ENCODE data around the gene IL34. TPM values are rescaled to one million over a fixed set of nuclear protein-coding genes. Genes with fewer than 3 reads are reported as not detected.
"Not testable (repeated sequence)": the region's sequence is repeated elsewhere in the genome, so short reads cannot be mapped to it uniquely, and the experiment has no call there.

The IL34 gene
- polyA plus RNA-seq, 1 of the 3 experiments (the other 2 are of a cell fraction), result 0.18 TPM

- TF ChIP-seq FOXM1 (IDR thresholded peaks at IDR 0.05; ENCODE audit: low read depth) (no peak), MXI1 (IDR thresholded peaks at IDR 0.05; ENCODE audit: low read depth, low read length) (peak; percentile 41; the same call in 1 of the 2 replicates), EP300 (IDR thresholded peaks at IDR 0.05; ENCODE audit: borderline replicate concordance in 1 of 2, low read depth in 1 of 2, low read length in 1 of 2) (peak in 1 of 2 experiments; percentile 45; a peak in 1 of 4 replicates)
Measured at GRCh38 chr16:70638814-70639792, 7.3 kb upstream of the IL34 start (continued).

DNA sequence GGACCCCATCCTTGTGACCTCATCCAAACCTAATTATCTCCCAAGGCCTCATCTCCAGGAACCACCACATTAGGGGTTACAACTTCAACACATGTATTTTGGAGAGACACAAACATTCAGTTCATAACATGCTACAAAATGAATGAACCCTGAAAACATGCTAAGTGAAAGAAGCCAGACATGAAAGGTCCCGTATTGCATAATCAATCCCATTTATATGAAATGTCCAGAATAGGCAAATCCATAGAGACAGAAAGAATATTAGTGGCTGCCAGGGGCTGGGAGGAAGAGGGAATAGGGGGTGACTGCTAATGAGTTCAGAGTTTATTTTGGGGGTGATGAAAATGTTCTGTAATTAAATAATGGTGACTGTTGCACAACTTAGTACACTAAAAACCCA is 3.7 kb upstream of the IL34 start:
- CTCF ChIA-PET, result no interaction called here
- DNase-seq, result no peak

GRCh38 chr16:70643264-70643663 is 3.1 kb upstream of the IL34 start:
- H2AFZ ChIP-seq (ENCODE audit: low read depth); CTCF ChIA-PET; H3K4me2 ChIP-seq; H3K4me3 ChIP-seq (ENCODE audit: low read depth in 2 of 2, low read length in 1 of 2); H3K9me3 ChIP-seq; H3K36me3 ChIP-seq (replicated peaks in 1 of 2; ENCODE audit: control insufficient read depth in 1 of 2, insufficient read depth in 2 of 2, low read length in 1 of 2); H3K9ac ChIP-seq; POLR2A ChIA-PET; H3F3A ChIP-seq (replicated peaks; ENCODE audit: insufficient read depth); DNase-seq; H3K27ac ChIP-seq (ENCODE audit: low read depth in 2 of 2, low read length in 1 of 2); H3K27me3 ChIP-seq (ENCODE audit: insufficient read depth); H3K79me2 ChIP-seq (ENCODE audit: insufficient read depth); H3K9me2 ChIP-seq; H4K20me1 ChIP-seq (ENCODE audit: insufficient read depth): not testable (repeated sequence)
- WGBS (ENCODE audit: low lambda C conversion rate), result 81% methylated on average over 7 of the region's 7 CpGs
- H3K4me1 ChIP-seq (ENCODE audit: control insufficient read depth in 1 of 2, insufficient read depth in 2 of 2, low read depth in 1 of 2, low read length in 1 of 2), result peaks cover 0 to 26% of the 10 kb centered on the region in 2 experiments; a peak in 1 of 4 replicates

More for the DNA sequence above, 3.7 kb upstream of the IL34 start:
- Histone ChIP-seq H3F3A (replicated peaks; ENCODE audit: insufficient read depth) (peaks cover 2% of the 10 kb centered on the region), H3K9ac (no peak overlapping the region), H3K4me1 (ENCODE audit: control insufficient read depth in 1 of 2, insufficient read depth in 2 of 2, low read depth in 1 of 2, low read length in 1 of 2) (peaks cover 0 to 25% of the 10 kb centered on the region in 2 experiments; a peak in 1 of 4 replicates), H3K4me2 (no peak overlapping the region), H3K9me2 (no peaks in the 10 kb centered on the region), H3K79me2 (ENCODE audit: insufficient read depth) (no peaks in the 10 kb centered on the region), H3K27ac (ENCODE audit: low read depth in 2 of 2, low read length in 1 of 2) (no peak overlapping the region), H3K4me3 (ENCODE audit: low read depth in 2 of 2, low read length in 1 of 2) (no peak overlapping the region), H3K27me3 (ENCODE audit: insufficient read depth) (no peaks in the 10 kb centered on the region), H2AFZ (ENCODE audit: low read depth) (no peak overlapping the region), H4K20me1 (ENCODE audit: insufficient read depth) (no peaks in the 10 kb centered on the region), H3K9me3 (no peaks in the 10 kb centered on the region), H3K36me3 (replicated peaks in 1 of 2; ENCODE audit: control insufficient read depth in 1 of 2, insufficient read depth in 2 of 2, low read length in 1 of 2) (no peaks in the 10 kb centered on the region)
- TF ChIP-seq FOXM1 (IDR thresholded peaks at IDR 0.05; ENCODE audit: low read depth) (no peak), TAF1 (IDR thresholded peaks at IDR 0.05; ENCODE audit: borderline replicate concordance, low read depth, low read length) (no peak), NRF1 (IDR thresholded peaks at IDR 0.05; ENCODE audit: low read depth, low read length) (no peak), TCF12 (IDR thresholded peaks at IDR 0.05) (no peak), MAX (IDR thresholded peaks at IDR 0.05; ENCODE audit: low read depth) (no peak), SIN3A (IDR thresholded peaks at IDR 0.05; ENCODE audit: borderline replicate concordance, low read depth, low read length) (no peak), TEAD4 (IDR thresholded peaks at IDR 0.05; ENCODE audit: borderline replicate concordance, insufficient read depth) (no peak), RFX5 (IDR thresholded peaks at IDR 0.05; ENCODE audit: low read length) (no peak), POLR2AphosphoS5 (IDR thresholded peaks at IDR 0.05; ENCODE audit: low read depth, low read length) (no peak), IRF3 (IDR thresholded peaks at IDR 0.05; ENCODE audit: low read depth, low read length) (no peak), JUND (IDR thresholded peaks at IDR 0.05) (no peak), FOSL2 (IDR thresholded peaks at IDR 0.05; ENCODE audit: borderline replicate concordance, low read depth) (no peak), YY1 (IDR thresholded peaks at IDR 0.05; ENCODE audit: low read depth) (no peak), ELF1 (IDR thresholded peaks at IDR 0.05) (no peak), EP300 (IDR thresholded peaks at IDR 0.05; ENCODE audit: borderline replicate concordance in 1 of 2, low read depth in 1 of 2, low read length in 1 of 2) (no peak), USF1 (IDR thresholded peaks at IDR 0.05; ENCODE audit: borderline replicate concordance, low read depth) (no peak), SMC3 (IDR thresholded peaks at IDR 0.05; ENCODE audit: low read depth, low read length) (no peak)
- WGBS (ENCODE audit: low lambda C conversion rate), result 91% methylated on average over 1 of the region's 1 CpG
- POLR2A ChIA-PET, result interaction anchor here (0.7 kb wide), 1 partner anchor 48 kb away, joined by 3 read pairs; no protein-coding TSS in a partner anchor

Measured in SK-N-SH (cell line).